ENCODE data around the gene RUFY4. TPM values are rescaled to one million over a fixed set of nuclear protein-coding genes. Genes with fewer than 3 reads are reported as not detected.

RUFY4 gene
- total RNA-seq, 1 donor from 2014 or later: not detected

GRCh38 chr2:218032336-218033171 lies 36.5 kb upstream of the RUFY4 start:
- Histone ChIP-seq H3K9me3 (ENCODE audit: insufficient read depth, low read depth, low read length) (no peaks in the 10 kb centered on the region), H3K4me2 (ENCODE audit: low read length) (no peak overlapping the region), H3K9ac (ENCODE audit: low read length) (no peak overlapping the region), H3K79me2 (ENCODE audit: insufficient read depth, low read length) (no peaks in the 10 kb centered on the region), H3K36me3 (ENCODE audit: insufficient read depth, low read length) (no peaks in the 10 kb centered on the region), H3K4me1 (ENCODE audit: insufficient read depth, low read length) (no peaks in the 10 kb centered on the region), H2AFZ (ENCODE audit: low read depth, low read length) (no peak overlapping the region), H3K4me3 (ENCODE audit: insufficient read depth, low read depth, low read length) (no peak overlapping the region), H4K20me1 (ENCODE audit: insufficient read depth, low read length) (no peaks in the 10 kb centered on the region), H3K27ac (ENCODE audit: low read depth, low read length) (no peak overlapping the region), H3K27me3 (ENCODE audit: insufficient read depth, low read length) (peaks cover 27% of the 10 kb centered on the region)
- Mint-ChIP-seq H3K9me3 (ENCODE audit: unreplicated experiment) (no peaks in the 10 kb centered on the region), H3K4me1 (ENCODE audit: low read depth, unreplicated experiment) (peaks cover 3% of the 10 kb centered on the region), H3K36me3 (ENCODE audit: low read depth, unreplicated experiment) (no peaks in the 10 kb centered on the region), H3K4me3 (ENCODE audit: unreplicated experiment) (no peak overlapping the region), H3K27me3 (ENCODE audit: low read depth, unreplicated experiment) (peaks cover 47% of the 10 kb centered on the region), H3K27ac (ENCODE audit: unreplicated experiment) (no peak overlapping the region)
- no peak for TF ChIP-seq EZH2 (IDR thresholded peaks at IDR 0.05; ENCODE audit: insufficient read depth, low read length)
- no peak for TF ChIP-seq CTCF (IDR thresholded peaks at IDR 0.05; ENCODE audit: insufficient read depth, low read depth, low read length)
- DNase-seq (ENCODE audit: low read depth) (no peak), FAIRE-seq (no peak)

DNA sequence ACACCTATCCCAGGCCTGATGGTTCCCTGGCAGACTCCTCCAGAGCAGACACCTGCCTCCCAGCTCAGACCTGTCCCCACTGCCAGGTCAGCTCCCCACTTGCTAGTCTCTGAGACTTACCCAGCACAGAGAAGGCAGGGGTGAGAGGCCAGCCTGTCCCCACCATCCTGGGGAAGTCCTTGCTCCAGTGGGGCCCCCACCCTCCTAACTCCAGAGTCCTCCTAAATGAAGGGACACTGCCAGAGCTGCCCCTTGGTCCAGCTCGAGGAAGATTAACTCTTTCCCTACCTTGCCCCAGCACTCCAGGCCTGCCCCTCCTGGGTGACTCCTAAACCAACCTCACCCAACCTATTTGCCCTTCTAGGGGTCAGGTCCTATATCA lies 35.9 kb upstream of the RUFY4 start:
- FAIRE-seq (no peak), DNase-seq (ENCODE audit: low read depth) (no peak)
- no peaks in the 10 kb centered on the region for H3K79me2 ChIP-seq (ENCODE audit: insufficient read depth, low read length)
- no peak overlapping the region for H3K27ac ChIP-seq (ENCODE audit: low read depth, low read length)
- no peak overlapping the region for H3K4me3 ChIP-seq (ENCODE audit: insufficient read depth, low read depth, low read length)
- H3K27me3 Mint-ChIP-seq (ENCODE audit: low read depth, unreplicated experiment): peaks cover 44% of the 10 kb centered on the region
- peaks cover 32% of the 10 kb centered on the region for H3K27me3 ChIP-seq (ENCODE audit: insufficient read depth, low read length)
- no peak overlapping the region for H2AFZ ChIP-seq (ENCODE audit: low read depth, low read length)
- H3K4me1 Mint-ChIP-seq (ENCODE audit: low read depth, unreplicated experiment): peaks cover 3% of the 10 kb centered on the region
- no peak overlapping the region for H3K4me2 ChIP-seq (ENCODE audit: low read length)
- H4K20me1 ChIP-seq (ENCODE audit: insufficient read depth, low read length): no peaks in the 10 kb centered on the region
- no peak overlapping the region for H3K4me3 Mint-ChIP-seq (ENCODE audit: unreplicated experiment)
- no peak overlapping the region for H3K9ac ChIP-seq (ENCODE audit: low read length)
- no peaks in the 10 kb centered on the region for H3K36me3 ChIP-seq (ENCODE audit: insufficient read depth, low read length)
- TF ChIP-seq CTCF (IDR thresholded peaks at IDR 0.05; ENCODE audit: insufficient read depth, low read depth, low read length): no peak
- no peak for TF ChIP-seq EZH2 (IDR thresholded peaks at IDR 0.05; ENCODE audit: insufficient read depth, low read length)
- H3K9me3 Mint-ChIP-seq (ENCODE audit: unreplicated experiment): no peaks in the 10 kb centered on the region
- H3K27ac Mint-ChIP-seq (ENCODE audit: unreplicated experiment): no peak overlapping the region
- no peaks in the 10 kb centered on the region for H3K36me3 Mint-ChIP-seq (ENCODE audit: low read depth, unreplicated experiment)
- no peaks in the 10 kb centered on the region for H3K4me1 ChIP-seq (ENCODE audit: insufficient read depth, low read length)
- no peaks in the 10 kb centered on the region for H3K9me3 ChIP-seq (ENCODE audit: insufficient read depth, low read depth, low read length)

Measured in astrocyte (in vitro differentiated cells and primary cell).